Transverse colon (tissue), 4 donors: ENCODE data around the gene OTUB2. TPM values are rescaled to one million over a fixed set of nuclear protein-coding genes. Genes with fewer than 3 reads are reported as not detected.

Experiments
- DNase-seq: peaks from one replicate; pipeline ENCODE4 v3.0.0-alpha.2; 2019
- H3K27ac ChIP-seq, 4 donors: fragments of 200-600 bp; sonication (generic); 2 replicates each; pipeline ENCODE4 v1.5.1; 2016 to 2018; ENCODE audit warnings: inconsistent platforms in 4 of 4
- H3K27me3 ChIP-seq: fragments of 200-600 bp; sonication (generic); 2 replicates; pipeline ENCODE4 v1.5.1; 2017; ENCODE audit warnings: inconsistent platforms
- H3K36me3 ChIP-seq, 4 donors: fragments of 200-600 bp; sonication (generic); 2 replicates each; pipeline ENCODE4 v1.5.1; 2017 to 2019; ENCODE audit warnings: inconsistent platforms in 4 of 4
- H3K4me1 ChIP-seq, 4 donors: fragments of 200-600 bp; sonication (generic); 2 replicates each; pipeline ENCODE4 v1.5.1; 2017 to 2020; ENCODE audit warnings: inconsistent platforms in 4 of 4
- H3K4me3 ChIP-seq, 4 donors: fragments of 200-600 bp; sonication (generic); 1 replicate in 1 of 4; 2 replicates in 3 of 4; pipeline versions ENCODE4 v1.5.1 to v1.6.1; 2017 to 2019; ENCODE audit warnings: inconsistent platforms in 4 of 4
- H3K9me3 ChIP-seq, 2 donors: fragments of 200-600 bp; sonication (generic); 2 replicates each; pipeline ENCODE4 v1.5.1; 2017 to 2019; ENCODE audit warnings: inconsistent platforms in 2 of 2
- EP300 ChIP-seq: sonication (generic); formaldehyde crosslinking; IDR thresholded peaks from one replicate; pipeline ENCODE4 v1.6.1; 2017; ENCODE audit warnings: antibody characterized with exemption, low read depth
- POLR2A ChIP-seq: fragments of 450-650 bp; IDR thresholded peaks from one replicate; pipeline ENCODE4 v1.6.1; 2016; ENCODE audit warnings: antibody characterized with exemption, mild to moderate bottlenecking, moderate library complexity
- POLR2AphosphoS5 ChIP-seq, 3 donors: sonication (generic); formaldehyde crosslinking; IDR thresholded peaks; one replicate each; pipeline ENCODE4 v1.6.1; 2016; ENCODE audit warnings: antibody characterized with exemption in 3 of 3
- WGBS, 2 donors: methylation state at CpG; one replicate each; pipeline ENCODE4 v1.1.5; 2018; ENCODE audit warnings: low coverage in 1 of 2; 5-methylcytosine and 5-hydroxymethylcytosine counted together
- in situ Hi-C, 4 donors: fragments of 200-750 bp; cut with MboI; loops; one replicate each; pipeline versions ENCODE4 v1.15.0 to v1.15.1; 2017; ENCODE audit warnings: low sequenced_read_pairs in 3 of 4, low pct_ligation_motif_present in 1 of 4, low pct_unique_long_range_greater_than_20kb in 1 of 4
- intact Hi-C: fragments of 100-400 bp; cut with DNase I; formaldehyde crosslinking; loops from one replicate; pipeline ENCODE4 v1.15.1; 2023; ENCODE audit warnings: low total_unique reads
- total RNA-seq, 4 donors: library from RNA; depleted of rRNA; stranded (reverse); fragments of >200 nt; gene quantifications; one replicate each; pipeline ENCODE4 v1.1.0, GENCODE V29; 2016
- TF ChIP-seq, protein P1 (sequence below), 5 experiments: fragments of 200-600 bp in 3 of 5; fragments of 450-650 bp in 2 of 5; sonication (generic) in 3 of 5; IDR thresholded peaks; 1 replicate in 2 of 5; 2 replicates in 3 of 5; pipeline ENCODE4 v1.5.1; 2016 to 2017; ENCODE audit warnings: antibody characterized with exemption in 5 of 5, inconsistent platforms in 3 of 5, mild to moderate bottlenecking in 2 of 5, moderate library complexity in 1 of 5

OTUB2 gene
- total RNA-seq, 4 donors from 2014 or later: 2.6 to 2.7 TPM; not detected in 2

DNA sequence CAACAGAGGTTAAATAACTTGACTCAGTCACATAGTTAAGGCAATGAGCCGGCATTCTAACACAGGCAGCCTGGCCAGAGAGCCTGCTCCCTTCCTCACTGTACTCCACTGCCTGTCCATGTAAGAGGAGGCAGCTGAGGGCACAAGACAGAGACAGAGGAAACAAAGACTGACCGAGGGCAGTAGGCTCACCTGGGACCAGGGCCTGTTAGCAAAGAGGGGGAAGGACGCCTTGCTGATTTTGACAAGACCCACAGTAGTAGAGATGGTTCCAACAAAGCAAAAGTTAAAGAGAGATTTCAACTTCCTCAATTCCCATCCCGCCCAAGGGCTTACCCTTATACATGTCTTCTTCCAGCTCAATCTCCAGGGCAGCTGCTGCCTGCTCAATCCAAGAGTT lies 26.5 kb downstream of the OTUB2 start:
- DNase-seq: no peak
- intact Hi-C loops (no loop called here), in situ Hi-C loops (no loop called here)
- WGBS, 2 donors: 94% methylated on average over 4 of the region's 4 CpGs; no CpG with 5 or more reads in 1 of the 2 donors
- Histone ChIP-seq H3K27me3 (no peaks in the 10 kb centered on the region), H3K4me1 (peaks cover 0 to 7% (median 3%) of the 10 kb centered on the region in 4 donors), H3K27ac (no peak overlapping the region), H3K36me3 (peaks cover 0 to 68% (median 21%) of the 10 kb centered on the region in 4 donors), H3K9me3 (no peaks in the 10 kb centered on the region), H3K4me3 (no peak overlapping the region)
- TF ChIP-seq, protein P1, sequence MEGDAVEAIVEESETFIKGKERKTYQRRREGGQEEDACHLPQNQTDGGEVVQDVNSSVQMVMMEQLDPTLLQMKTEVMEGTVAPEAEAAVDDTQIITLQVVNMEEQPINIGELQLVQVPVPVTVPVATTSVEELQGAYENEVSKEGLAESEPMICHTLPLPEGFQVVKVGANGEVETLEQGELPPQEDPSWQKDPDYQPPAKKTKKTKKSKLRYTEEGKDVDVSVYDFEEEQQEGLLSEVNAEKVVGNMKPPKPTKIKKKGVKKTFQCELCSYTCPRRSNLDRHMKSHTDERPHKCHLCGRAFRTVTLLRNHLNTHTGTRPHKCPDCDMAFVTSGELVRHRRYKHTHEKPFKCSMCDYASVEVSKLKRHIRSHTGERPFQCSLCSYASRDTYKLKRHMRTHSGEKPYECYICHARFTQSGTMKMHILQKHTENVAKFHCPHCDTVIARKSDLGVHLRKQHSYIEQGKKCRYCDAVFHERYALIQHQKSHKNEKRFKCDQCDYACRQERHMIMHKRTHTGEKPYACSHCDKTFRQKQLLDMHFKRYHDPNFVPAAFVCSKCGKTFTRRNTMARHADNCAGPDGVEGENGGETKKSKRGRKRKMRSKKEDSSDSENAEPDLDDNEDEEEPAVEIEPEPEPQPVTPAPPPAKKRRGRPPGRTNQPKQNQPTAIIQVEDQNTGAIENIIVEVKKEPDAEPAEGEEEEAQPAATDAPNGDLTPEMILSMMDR (IDR thresholded peaks at IDR 0.05): no peak
- no peak for TF ChIP-seq POLR2AphosphoS5 (IDR thresholded peaks at IDR 0.05)
- no peak for TF ChIP-seq POLR2A
- no peak for TF ChIP-seq EP300

DNA sequence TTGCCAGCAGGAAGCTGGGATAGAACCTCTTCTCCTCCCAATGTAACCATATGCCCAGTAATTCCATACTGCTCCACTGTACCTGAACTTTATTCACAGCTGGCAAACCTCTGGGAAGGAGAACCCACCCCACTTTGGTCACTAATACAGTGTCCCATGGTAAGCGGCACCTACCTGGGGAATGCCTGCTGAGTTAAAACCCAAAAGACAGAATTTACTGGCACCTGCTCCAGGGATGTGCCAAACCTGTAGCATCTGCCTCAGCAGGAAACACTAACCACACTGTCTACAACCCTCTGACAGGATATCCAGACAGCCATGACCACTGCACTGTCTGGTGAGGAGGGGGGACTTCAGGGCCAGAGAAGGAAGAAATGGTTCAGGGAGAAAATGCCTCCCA lies 28.3 kb downstream of the OTUB2 start:
- no peak for DNase-seq
- in situ Hi-C loops (no loop called here), intact Hi-C loops (no loop called here)
- WGBS, 2 donors: 77% methylated on average over 1 of the region's 1 CpG; no CpG with 5 or more reads in 1 of the 2 donors
- Histone ChIP-seq H3K36me3 (peaks cover 0 to 67% (median 18%) of the 10 kb centered on the region in 4 donors), H3K4me1 (peaks cover 0 to 24% (median 3%) of the 10 kb centered on the region in 4 donors), H3K9me3 (no peaks in the 10 kb centered on the region), H3K27ac (no peak overlapping the region), H3K4me3 (no peak overlapping the region), H3K27me3 (no peaks in the 10 kb centered on the region)
- no peak for TF ChIP-seq EP300
- TF ChIP-seq POLR2AphosphoS5 (IDR thresholded peaks at IDR 0.05): no peak
- no peak for TF ChIP-seq POLR2A

- H3K27me3 ChIP-seq: no peaks in the 10 kb centered on the region
- in situ Hi-C loops (no loop called here), intact Hi-C loops (no loop called here)
- 94% methylated on average over 7 of the region's 7 CpGs; no CpG with 5 or more reads in 1 of the 2 donors for WGBS, 2 donors
- H3K27ac ChIP-seq: no peak overlapping the region
- no peaks in the 10 kb centered on the region for H3K9me3 ChIP-seq
- peaks cover 0 to 68% (median 20%) of the 10 kb centered on the region in 4 donors for H3K36me3 ChIP-seq
- peaks cover 0 to 25% (median 3%) of the 10 kb centered on the region in 4 donors for H3K4me1 ChIP-seq
- H3K4me3 ChIP-seq: no peak overlapping the region
- TF ChIP-seq EP300: no peak
- TF ChIP-seq POLR2AphosphoS5 (IDR thresholded peaks at IDR 0.05): no peak
- TF ChIP-seq POLR2A: no peak
- TF ChIP-seq, protein P1 (IDR thresholded peaks at IDR 0.05): no peak
- DNase-seq: no peak
Observed at GRCh38 chr14:94054936-94055335, 28.8 kb downstream of the OTUB2 start.

DNA sequence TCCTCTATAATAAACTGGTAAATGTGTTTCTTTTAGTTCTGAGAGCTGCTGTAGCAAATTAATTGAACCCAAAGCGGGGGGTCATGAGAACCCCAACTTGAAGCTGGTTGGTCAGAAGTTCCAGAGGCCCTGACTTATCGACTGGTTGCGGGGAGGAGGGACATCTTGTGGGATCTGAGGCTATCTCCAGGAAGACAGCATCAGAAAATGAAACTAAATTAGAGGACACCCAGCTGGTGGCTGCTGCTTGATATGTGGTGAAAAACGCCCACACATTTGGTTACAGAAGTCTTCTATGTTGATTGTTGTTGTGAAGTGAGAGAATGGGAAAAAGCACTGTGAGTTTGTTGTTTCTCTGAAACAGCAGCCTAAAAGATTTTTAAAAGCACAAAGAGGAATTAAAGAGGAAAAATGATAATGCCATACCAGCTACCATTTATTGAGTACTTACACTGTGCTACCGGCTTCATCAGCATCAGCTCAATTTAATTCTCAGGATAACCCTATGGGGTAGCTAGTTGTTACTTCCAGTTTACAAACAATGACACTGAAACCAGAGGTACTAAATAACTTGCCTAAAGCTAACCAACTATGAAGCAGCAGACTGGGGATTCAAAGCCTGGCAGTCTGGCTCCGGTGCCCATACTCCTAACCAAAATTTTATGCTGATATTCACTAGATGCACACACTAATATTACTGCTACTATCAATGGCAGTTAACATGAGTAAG lies 30.6 kb downstream of the OTUB2 start:
- WGBS, 2 donors: 68 to 71% methylated on average over 6 of the region's 6 CpGs
- TF ChIP-seq POLR2AphosphoS5 (IDR thresholded peaks at IDR 0.05): no peak
- TF ChIP-seq EP300: no peak
- TF ChIP-seq POLR2A: no peak
- TF ChIP-seq, protein P1 (IDR thresholded peaks at IDR 0.05): no peak
- Histone ChIP-seq H3K27me3 (no peaks in the 10 kb centered on the region), H3K9me3 (no peaks in the 10 kb centered on the region), H3K4me3 (no peak overlapping the region), H3K36me3 (peaks cover 0 to 70% (median 23%) of the 10 kb centered on the region in 4 donors), H3K4me1 (peaks cover 0 to 25% (median 2%) of the 10 kb centered on the region in 4 donors), H3K27ac (no peak overlapping the region)
- intact Hi-C loops: no loop called here
- no peak for DNase-seq
- in situ Hi-C loops: no loop called here
